ENCODE data around the gene REEP1. TPM values are rescaled to one million over a fixed set of nuclear protein-coding genes. Genes with fewer than 3 reads are reported as not detected.

REEP1 gene
- total RNA-seq, 1 donor from 2014 or later, result 12.0 TPM

DNA sequence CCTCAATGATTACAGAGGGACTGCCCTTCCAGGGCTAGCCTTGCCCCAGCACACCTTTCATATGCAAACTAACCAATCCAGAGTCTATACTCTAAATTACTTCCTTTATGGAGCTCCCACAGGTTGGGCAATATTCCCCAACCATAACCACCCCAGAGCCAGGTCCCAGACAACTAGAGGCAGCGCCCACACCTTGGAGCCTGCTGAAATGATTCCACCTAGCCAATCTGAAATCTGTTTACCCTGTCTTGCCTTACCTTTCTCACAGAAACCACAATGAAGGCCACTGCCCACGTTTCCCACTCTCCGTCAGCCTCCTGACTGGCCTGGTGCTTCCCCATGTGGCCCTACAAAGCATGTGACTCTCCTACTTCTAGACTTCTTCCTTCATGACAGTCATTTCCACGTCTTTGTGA lies 62.0 kb downstream of the REEP1 start:
- Mint-ChIP-seq H3K36me3 (ENCODE audit: insufficient read depth) (peaks cover 15% of the 10 kb centered on the region), H3K9me3 (ENCODE audit: low read depth) (peaks cover 22% of the 10 kb centered on the region), H3K27me3 (no peaks in the 10 kb centered on the region), H3K4me3 (ENCODE audit: low read depth) (no peak overlapping the region), H3K4me1 (ENCODE audit: low read depth) (no peaks in the 10 kb centered on the region), H3K27ac (no peak overlapping the region)
- DNase-seq (ENCODE audit: low spot score, unreplicated experiment), result no peak
- TF ChIP-seq, protein P1, sequence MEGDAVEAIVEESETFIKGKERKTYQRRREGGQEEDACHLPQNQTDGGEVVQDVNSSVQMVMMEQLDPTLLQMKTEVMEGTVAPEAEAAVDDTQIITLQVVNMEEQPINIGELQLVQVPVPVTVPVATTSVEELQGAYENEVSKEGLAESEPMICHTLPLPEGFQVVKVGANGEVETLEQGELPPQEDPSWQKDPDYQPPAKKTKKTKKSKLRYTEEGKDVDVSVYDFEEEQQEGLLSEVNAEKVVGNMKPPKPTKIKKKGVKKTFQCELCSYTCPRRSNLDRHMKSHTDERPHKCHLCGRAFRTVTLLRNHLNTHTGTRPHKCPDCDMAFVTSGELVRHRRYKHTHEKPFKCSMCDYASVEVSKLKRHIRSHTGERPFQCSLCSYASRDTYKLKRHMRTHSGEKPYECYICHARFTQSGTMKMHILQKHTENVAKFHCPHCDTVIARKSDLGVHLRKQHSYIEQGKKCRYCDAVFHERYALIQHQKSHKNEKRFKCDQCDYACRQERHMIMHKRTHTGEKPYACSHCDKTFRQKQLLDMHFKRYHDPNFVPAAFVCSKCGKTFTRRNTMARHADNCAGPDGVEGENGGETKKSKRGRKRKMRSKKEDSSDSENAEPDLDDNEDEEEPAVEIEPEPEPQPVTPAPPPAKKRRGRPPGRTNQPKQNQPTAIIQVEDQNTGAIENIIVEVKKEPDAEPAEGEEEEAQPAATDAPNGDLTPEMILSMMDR (IDR thresholded peaks at IDR 0.05; ENCODE audit: unreplicated experiment), result no peak

DNA sequence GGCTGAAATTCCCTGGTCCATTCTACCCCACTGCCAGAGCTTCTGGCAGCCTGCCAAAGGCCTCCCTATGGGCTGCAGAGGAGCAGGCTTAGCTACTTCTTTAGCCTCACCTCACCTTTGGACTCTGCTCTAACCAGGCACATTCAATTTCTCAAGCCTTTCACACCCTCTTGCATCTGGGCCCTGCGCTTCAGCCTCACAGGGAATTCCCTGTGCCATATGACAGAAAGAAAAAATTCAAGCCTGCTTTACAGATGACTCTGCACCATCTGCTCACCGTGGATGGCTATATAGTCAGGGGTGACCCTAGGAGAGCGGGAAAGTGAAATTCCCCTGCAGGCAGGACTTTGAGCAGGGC lies 62.5 kb downstream of the REEP1 start:
- Mint-ChIP-seq H3K36me3 (ENCODE audit: insufficient read depth) (peaks cover 16% of the 10 kb centered on the region), H3K4me3 (ENCODE audit: low read depth) (no peak overlapping the region), H3K27me3 (no peaks in the 10 kb centered on the region), H3K4me1 (ENCODE audit: low read depth) (no peaks in the 10 kb centered on the region), H3K9me3 (ENCODE audit: low read depth) (peaks cover 22% of the 10 kb centered on the region), H3K27ac (no peak overlapping the region)
- no peak for DNase-seq (ENCODE audit: low spot score, unreplicated experiment)
- TF ChIP-seq, protein P1 (IDR thresholded peaks at IDR 0.05; ENCODE audit: unreplicated experiment), result no peak

DNA sequence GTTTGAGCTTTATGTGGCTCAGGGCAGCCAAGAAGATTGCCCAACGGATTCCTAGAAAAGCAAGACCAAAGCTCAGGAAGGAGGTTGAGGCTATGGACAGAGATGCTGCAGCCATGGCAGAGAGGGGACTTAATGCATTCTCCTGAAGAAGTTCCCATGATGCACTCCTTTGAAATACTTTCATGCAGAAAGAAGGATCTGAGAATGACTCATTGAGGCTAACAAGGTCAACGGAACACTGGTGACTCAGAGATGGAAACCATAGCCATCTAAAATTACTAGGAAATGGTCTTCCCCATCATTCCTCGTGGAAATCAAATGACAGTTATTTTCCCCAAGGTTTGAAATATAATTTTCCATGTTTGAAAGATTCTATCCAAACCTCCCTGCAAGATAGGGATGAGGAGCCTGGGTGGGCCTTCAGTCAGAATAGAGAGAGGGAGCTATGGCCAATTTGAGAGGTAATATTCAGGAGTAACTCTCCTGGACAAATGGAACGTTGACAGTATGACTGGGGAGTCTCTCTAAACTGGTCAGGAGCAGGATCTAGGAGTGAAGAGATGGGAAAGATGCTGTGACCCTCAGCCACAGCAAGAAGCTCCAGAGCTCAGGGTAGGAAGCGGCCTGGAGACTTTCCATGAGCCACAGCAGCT lies 63.0 kb downstream of the REEP1 start:
- H3K36me3 Mint-ChIP-seq (ENCODE audit: insufficient read depth), result peaks cover 18% of the 10 kb centered on the region
- no peaks in the 10 kb centered on the region for H3K4me1 Mint-ChIP-seq (ENCODE audit: low read depth)
- H3K27me3 Mint-ChIP-seq, result no peaks in the 10 kb centered on the region
- H3K4me3 Mint-ChIP-seq (ENCODE audit: low read depth), result no peak overlapping the region
- peaks cover 22% of the 10 kb centered on the region for H3K9me3 Mint-ChIP-seq (ENCODE audit: low read depth)
- no peak for DNase-seq (ENCODE audit: low spot score, unreplicated experiment)
- H3K27ac Mint-ChIP-seq, result no peak overlapping the region
- TF ChIP-seq, protein P1 (IDR thresholded peaks at IDR 0.05; ENCODE audit: unreplicated experiment), result no peak

DNA sequence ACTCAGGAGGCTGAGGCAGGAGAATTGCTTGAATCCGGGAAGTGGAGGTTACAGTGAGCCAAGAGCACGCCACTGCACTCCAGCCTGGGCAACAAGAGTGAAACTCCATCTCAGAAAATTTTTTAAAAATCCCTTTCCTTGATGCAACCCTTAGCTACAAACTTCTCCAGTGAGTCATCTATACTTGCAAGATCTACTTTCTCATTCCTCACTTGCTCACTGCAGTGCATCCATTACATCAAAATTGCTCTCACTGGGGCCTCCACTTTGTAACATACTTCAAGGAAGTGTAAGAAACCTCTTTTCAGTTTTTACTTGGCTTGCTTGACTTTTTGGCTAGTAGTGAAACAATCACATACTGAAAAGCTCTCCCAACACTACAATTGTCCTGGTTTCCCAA lies 65.3 kb downstream of the REEP1 start:
- DNase-seq (ENCODE audit: low spot score, unreplicated experiment), result no peak
- H3K4me3 Mint-ChIP-seq (ENCODE audit: low read depth), result no peak overlapping the region
- TF ChIP-seq, protein P1 (IDR thresholded peaks at IDR 0.05; ENCODE audit: unreplicated experiment), result no peak
- H3K27ac Mint-ChIP-seq, result no peak overlapping the region
- peaks cover 36% of the 10 kb centered on the region for H3K9me3 Mint-ChIP-seq (ENCODE audit: low read depth)
- no peaks in the 10 kb centered on the region for H3K4me1 Mint-ChIP-seq (ENCODE audit: low read depth)
- peaks cover 26% of the 10 kb centered on the region for H3K36me3 Mint-ChIP-seq (ENCODE audit: insufficient read depth)
- no peaks in the 10 kb centered on the region for H3K27me3 Mint-ChIP-seq

DNA sequence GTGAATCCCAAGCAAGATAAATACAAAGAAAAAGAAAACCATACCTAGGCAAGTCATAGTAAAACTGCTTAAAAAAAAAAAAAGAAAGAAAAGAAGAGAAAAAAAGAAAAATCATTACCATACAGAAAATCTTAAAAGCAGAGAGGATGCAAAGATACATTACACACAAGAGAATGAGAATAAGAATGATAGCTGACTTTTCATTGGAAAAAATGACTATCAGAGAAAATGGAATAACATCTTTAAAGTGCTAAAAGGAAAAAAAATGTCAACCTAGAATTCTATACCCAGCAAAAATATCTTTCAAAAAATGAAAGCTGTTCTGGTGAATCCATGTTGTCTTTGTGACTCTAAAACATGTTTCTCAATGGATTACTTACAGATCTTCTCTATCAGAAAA lies 66.2 kb downstream of the REEP1 start:
- DNase-seq (ENCODE audit: low spot score, unreplicated experiment), result no peak
- Mint-ChIP-seq H3K4me3 (ENCODE audit: low read depth) (no peak overlapping the region), H3K36me3 (ENCODE audit: insufficient read depth) (peaks cover 27% of the 10 kb centered on the region), H3K27ac (no peak overlapping the region), H3K27me3 (no peaks in the 10 kb centered on the region), H3K9me3 (ENCODE audit: low read depth) (peaks cover 37% of the 10 kb centered on the region), H3K4me1 (ENCODE audit: low read depth) (no peaks in the 10 kb centered on the region)
- TF ChIP-seq, protein P1 (IDR thresholded peaks at IDR 0.05; ENCODE audit: unreplicated experiment), result no peak
